SJSA1 (cell line): ENCODE results near the gene CDKAL1. TPM values are rescaled to one million over a fixed set of nuclear protein-coding genes. Genes with fewer than 3 reads are reported as not detected.
"Not testable (repeated sequence)": the region's sequence is repeated elsewhere in the genome, so short reads cannot be mapped to it uniquely, and the experiment has no call there.

ENCODE experiments used
- DNase-seq, 2 experiments: peaks; one replicate each; pipeline ENCODE4 v3.0.0-alpha.2; 2015 to 2020; ENCODE audit warnings: low spot score in 2 of 2, low read depth in 1 of 2
- H3K27ac ChIP-seq: fragments of 250-450 bp; sonication (Bioruptor Pico); 2 replicates; pipeline ENCODE4 v1.5.1; 2020; ENCODE audit warnings: mild to moderate bottlenecking, moderate library complexity
- H3K27me3 ChIP-seq: fragments of 250-450 bp; sonication (Bioruptor Pico); replicated peaks from 2 replicates; pipeline ENCODE4 v1.5.1; 2020; ENCODE audit warnings: mild to moderate bottlenecking, moderate library complexity
- H3K36me3 ChIP-seq: fragments of 250-450 bp; sonication (Bioruptor Pico); 2 replicates; pipeline ENCODE4 v1.5.1; 2020; ENCODE audit warnings: mild to moderate bottlenecking
- H3K4me1 ChIP-seq: fragments of 250-450 bp; sonication (Bioruptor Pico); replicated peaks from 2 replicates; pipeline ENCODE4 v1.6.1; 2021; ENCODE audit warnings: mild to moderate bottlenecking
- H3K4me3 ChIP-seq: fragments of 250-450 bp; sonication (Bioruptor Pico); 2 replicates; pipeline ENCODE4 v1.5.1; 2020; ENCODE audit warnings: mild to moderate bottlenecking
- H3K9me3 ChIP-seq: fragments of 250-450 bp; sonication (Bioruptor Pico); replicated peaks from 2 replicates; pipeline ENCODE4 v1.5.1; 2020; ENCODE audit warnings: mild to moderate bottlenecking
- total RNA-seq: library from RNA; depleted of rRNA; stranded (reverse); fragments of >200 nt; shearing (Covaris generic); gene quantifications from 2 replicates; pipeline ENCODE4 v1.2.3, GENCODE V29; 2014

Gene CDKAL1
- total RNA-seq, 1 experiment from 2014 or later = 25.7 TPM

GRCh38 chr6:20617537-20617936 is 83.3 kb downstream of the CDKAL1 start:
- H3K27ac ChIP-seq, H3K36me3 ChIP-seq, DNase-seq, H3K4me1 ChIP-seq, H3K9me3 ChIP-seq, H3K27me3 ChIP-seq, H3K4me3 ChIP-seq: not testable (repeated sequence)

GRCh38 chr6:20620043-20620442 is 85.8 kb downstream of the CDKAL1 start:
- Histone ChIP-seq H3K27ac (no peak overlapping the region), H3K36me3 (no peaks in the 10 kb centered on the region), H3K9me3 (no peaks in the 10 kb centered on the region), H3K4me1 (no peaks in the 10 kb centered on the region), H3K4me3 (no peak overlapping the region), H3K27me3 (no peaks in the 10 kb centered on the region)
- no peak for DNase-seq

- Histone ChIP-seq H3K36me3 (no peaks in the 10 kb centered on the region), H3K4me3 (no peak overlapping the region), H3K9me3 (no peaks in the 10 kb centered on the region), H3K4me1 (no peaks in the 10 kb centered on the region), H3K27me3 (no peaks in the 10 kb centered on the region), H3K27ac (no peak overlapping the region)
- DNase-seq = no peak
Measured at GRCh38 chr6:20623761-20624160, 89.5 kb downstream of the CDKAL1 start.

- H3K4me3 ChIP-seq = no peak overlapping the region
- no peak for DNase-seq
- no peak overlapping the region for H3K27ac ChIP-seq
- H3K4me1 ChIP-seq = no peaks in the 10 kb centered on the region
- H3K27me3 ChIP-seq = no peaks in the 10 kb centered on the region
- H3K36me3 ChIP-seq = no peaks in the 10 kb centered on the region
- no peaks in the 10 kb centered on the region for H3K9me3 ChIP-seq
Measured at GRCh38 chr6:20626165-20626564, 91.9 kb downstream of the CDKAL1 start.

- Histone ChIP-seq H3K4me1 (no peaks in the 10 kb centered on the region), H3K36me3 (no peaks in the 10 kb centered on the region), H3K4me3 (no peak overlapping the region), H3K27ac (no peak overlapping the region), H3K27me3 (no peaks in the 10 kb centered on the region), H3K9me3 (no peaks in the 10 kb centered on the region)
- no peak for DNase-seq
Measured at GRCh38 chr6:20629509-20629908, 95.3 kb downstream of the CDKAL1 start.

GRCh38 chr6:20630136-20630535 is 95.9 kb downstream of the CDKAL1 start:
- Histone ChIP-seq H3K36me3 (no peaks in the 10 kb centered on the region), H3K4me3 (no peak overlapping the region), H3K27ac (no peak overlapping the region), H3K4me1 (no peaks in the 10 kb centered on the region), H3K27me3 (no peaks in the 10 kb centered on the region), H3K9me3 (no peaks in the 10 kb centered on the region)
- no peak for DNase-seq

- no peak overlapping the region for H3K27ac ChIP-seq
Measured at GRCh38 chr6:20630617-20631548, 96.6 kb downstream of the CDKAL1 start.

GRCh38 chr6:20631549-20631924 is 97.3 kb downstream of the CDKAL1 start:
- H3K36me3 ChIP-seq = no peaks in the 10 kb centered on the region
- H3K4me3 ChIP-seq = no peak overlapping the region
- no peak overlapping the region for H3K27ac ChIP-seq
- no peaks in the 10 kb centered on the region for H3K9me3 ChIP-seq
- no peaks in the 10 kb centered on the region for H3K27me3 ChIP-seq
- DNase-seq = no peak
- no peaks in the 10 kb centered on the region for H3K4me1 ChIP-seq

More at GRCh38 chr6:20630617-20631548, 96.6 kb downstream of the CDKAL1 start:
- H3K4me1 ChIP-seq = no peaks in the 10 kb centered on the region
- no peaks in the 10 kb centered on the region for H3K9me3 ChIP-seq
- no peak for DNase-seq
- no peaks in the 10 kb centered on the region for H3K27me3 ChIP-seq
- no peaks in the 10 kb centered on the region for H3K36me3 ChIP-seq
- H3K4me3 ChIP-seq = no peak overlapping the region

GRCh38 chr6:20632696-20633095 is 98.4 kb downstream of the CDKAL1 start:
- Histone ChIP-seq H3K9me3 (no peaks in the 10 kb centered on the region), H3K27me3 (no peaks in the 10 kb centered on the region), H3K4me1 (no peaks in the 10 kb centered on the region), H3K4me3 (no peak overlapping the region), H3K27ac (no peak overlapping the region), H3K36me3 (no peaks in the 10 kb centered on the region)
- no peak for DNase-seq

GRCh38 chr6:20633566-20634340 is 99.5 kb downstream of the CDKAL1 start:
- no peaks in the 10 kb centered on the region for H3K4me1 ChIP-seq
- H3K27ac ChIP-seq = no peak overlapping the region
- no peak overlapping the region for H3K4me3 ChIP-seq
- no peak for DNase-seq
- no peaks in the 10 kb centered on the region for H3K9me3 ChIP-seq
- H3K27me3 ChIP-seq = no peaks in the 10 kb centered on the region
- H3K36me3 ChIP-seq = no peaks in the 10 kb centered on the region

GRCh38 chr6:20639161-20639560 is 104.9 kb downstream of the CDKAL1 start:
- Histone ChIP-seq H3K27me3 (no peaks in the 10 kb centered on the region), H3K4me1 (no peaks in the 10 kb centered on the region), H3K36me3 (no peaks in the 10 kb centered on the region), H3K27ac (no peak overlapping the region), H3K4me3 (no peak overlapping the region), H3K9me3 (no peaks in the 10 kb centered on the region)
- no peak for DNase-seq

- no peak for DNase-seq
- no peak overlapping the region for H3K4me3 ChIP-seq
- no peaks in the 10 kb centered on the region for H3K27me3 ChIP-seq
- no peak overlapping the region for H3K27ac ChIP-seq
- no peaks in the 10 kb centered on the region for H3K4me1 ChIP-seq
- no peaks in the 10 kb centered on the region for H3K36me3 ChIP-seq
- H3K9me3 ChIP-seq = no peaks in the 10 kb centered on the region
Measured at GRCh38 chr6:20640181-20640580, 105.9 kb downstream of the CDKAL1 start.

- Histone ChIP-seq H3K4me3 (no peak overlapping the region), H3K27me3 (no peaks in the 10 kb centered on the region), H3K4me1 (no peaks in the 10 kb centered on the region), H3K36me3 (no peaks in the 10 kb centered on the region), H3K9me3 (no peaks in the 10 kb centered on the region), H3K27ac (no peak overlapping the region)
- no peak for DNase-seq
Measured at GRCh38 chr6:20642441-20642840, 108.2 kb downstream of the CDKAL1 start.

GRCh38 chr6:20644667-20645370 is 110.6 kb downstream of the CDKAL1 start:
- H3K36me3 ChIP-seq = no peaks in the 10 kb centered on the region
- DNase-seq = no peak
- no peak overlapping the region for H3K27ac ChIP-seq
- no peaks in the 10 kb centered on the region for H3K9me3 ChIP-seq
- no peaks in the 10 kb centered on the region for H3K4me1 ChIP-seq
- no peaks in the 10 kb centered on the region for H3K27me3 ChIP-seq
- H3K4me3 ChIP-seq = no peak overlapping the region
